Neural cell (in vitro differentiated cells): ENCODE data around the gene LRMDA. TPM values are rescaled to one million over a fixed set of nuclear protein-coding genes. Genes with fewer than 3 reads are reported as not detected.

Experiments
- H2AFZ ChIP-seq: fragments of 200-600, 300-800 bp; sonication (generic), shearing (Covaris generic); 2 replicates; pipeline ENCODE4 v1.6.0; 2014; ENCODE audit warnings: low read depth, mild to moderate bottlenecking, antibody characterized with exemption, low read length, moderate library complexity
- H3F3A ChIP-seq: fragments of 200-600 bp; shearing (Covaris generic); 2 replicates; pipeline ENCODE4 v1.6.1; 2016; ENCODE audit warnings: mild to moderate bottlenecking, moderate library complexity, mixed read lengths, antibody characterized with exemption, low read length; ENCODE audit not compliant: insufficient read depth, poor library complexity, severe bottlenecking
- H3K27ac ChIP-seq: fragments of 200-600, 300-800 bp; sonication (generic), shearing (Covaris generic); 2 replicates; pipeline ENCODE4 v1.5.1; 2014; ENCODE audit warnings: mild to moderate bottlenecking, low read length, moderate library complexity
- H3K27me3 ChIP-seq: fragments of 300-800, 200-600 bp; sonication (generic), shearing (Covaris generic); 2 replicates; pipeline ENCODE4 v1.6.0; 2014; ENCODE audit warnings: mild to moderate bottlenecking, low read depth, low read length, moderate library complexity; ENCODE audit not compliant: insufficient read depth
- H3K36me3 ChIP-seq: fragments of 300-800, 200-600 bp; sonication (generic), shearing (Covaris generic); 2 replicates; pipeline ENCODE4 v1.5.1; 2014; ENCODE audit warnings: mild to moderate bottlenecking, antibody characterized with exemption, low read length, moderate library complexity; ENCODE audit not compliant: insufficient read depth
- H3K4me2 ChIP-seq: fragments of 300-800, 200-600 bp; sonication (generic), shearing (Covaris generic); 2 replicates; pipeline ENCODE4 v1.6.0; 2014; ENCODE audit warnings: mild to moderate bottlenecking, low read length
- H3K4me3 ChIP-seq: fragments of 300-800, 200-600 bp; sonication (generic), shearing (Covaris generic); 2 replicates; pipeline ENCODE4 v1.5.1; 2014; ENCODE audit warnings: mild to moderate bottlenecking, low read length, moderate library complexity
- H3K79me2 ChIP-seq: fragments of 200-600 bp; shearing (Covaris generic); replicated peaks from 2 replicates; pipeline ENCODE4 v1.6.0; 2014; ENCODE audit warnings: mild to moderate bottlenecking, low read length, moderate library complexity; ENCODE audit not compliant: insufficient read depth
- H3K9ac ChIP-seq: fragments of 300-800, 200-600 bp; sonication (generic), shearing (Covaris generic); 2 replicates; pipeline ENCODE4 v1.6.1; 2016; ENCODE audit warnings: mild to moderate bottlenecking, low read length, mixed read lengths
- H3K9me2 ChIP-seq: fragments of 200-600 bp; shearing (Covaris generic); 2 replicates; pipeline ENCODE4 v1.6.1; 2016; ENCODE audit warnings: mild to moderate bottlenecking, low read length, mixed read lengths; ENCODE audit not compliant: insufficient read depth
- H3K9me3 ChIP-seq: fragments of 200-600, 300-800 bp; sonication (generic), shearing (Covaris generic); 2 replicates; pipeline ENCODE4 v1.6.1; 2016; ENCODE audit warnings: mild to moderate bottlenecking, mixed run types, low read length, moderate library complexity, mixed read lengths
- H4K20me1 ChIP-seq: fragments of 200-600 bp; shearing (Covaris generic); 2 replicates; pipeline ENCODE4 v1.6.1; 2016; ENCODE audit warnings: mild to moderate bottlenecking, mixed run types; ENCODE audit not compliant: insufficient read depth
- EP300 ChIP-seq: fragments of 450-650 bp; conservative IDR thresholded peaks from 2 replicates; pipeline ENCODE4 v1.6.1; 2014; ENCODE audit warnings: antibody characterized with exemption, mild to moderate bottlenecking, moderate library complexity; ENCODE audit not compliant: poor library complexity, severe bottlenecking
- EZH2 ChIP-seq: fragments of 200-600, 300-800 bp; shearing (Covaris generic), sonication (generic); IDR thresholded peaks from 2 replicates; pipeline ENCODE4 v1.6.1; 2014; ENCODE audit warnings: antibody characterized with exemption, low read length, borderline replicate concordance, mild to moderate bottlenecking; ENCODE audit not compliant: insufficient read depth, poor library complexity, severe bottlenecking
- MXI1 ChIP-seq: fragments of 450-650 bp; conservative IDR thresholded peaks from 2 replicates; pipeline ENCODE4 v1.6.1; 2014; ENCODE audit warnings: antibody characterized with exemption, mild to moderate bottlenecking; ENCODE audit not compliant: poor library complexity, severe bottlenecking
- POLR2AphosphoS5 ChIP-seq: IDR thresholded peaks from 2 replicates; pipeline ENCODE4 v1.6.1; 2012
- RAD21 ChIP-seq: fragments of 450-650 bp; conservative IDR thresholded peaks from 2 replicates; pipeline ENCODE4 v1.6.1; 2014; ENCODE audit warnings: antibody characterized with exemption, mild to moderate bottlenecking, moderate library complexity
- REST ChIP-seq: IDR thresholded peaks from 2 replicates; pipeline ENCODE4 v1.6.1; 2012; ENCODE audit warnings: borderline replicate concordance
- SMC3 ChIP-seq: fragments of 450-650 bp; conservative IDR thresholded peaks from 2 replicates; pipeline ENCODE4 v1.6.1; 2014; ENCODE audit warnings: antibody characterized with exemption, mild to moderate bottlenecking, moderate library complexity; ENCODE audit not compliant: poor library complexity
- TAF1 ChIP-seq: IDR thresholded peaks from 2 replicates; pipeline ENCODE4 v1.6.1; 2012; ENCODE audit warnings: low read depth
- polyA plus RNA-seq: library from polyadenylated mRNA; depleted of rRNA; stranded (reverse); fragments of >200 nt; gene quantifications from 2 replicates; pipeline ENCODE4 v1.2.3, GENCODE V29; 2014
- TF ChIP-seq, protein P1 (sequence below): fragments of 450-650 bp; IDR thresholded peaks from 2 replicates; pipeline ENCODE4 v1.5.1; 2014; ENCODE audit warnings: antibody characterized with exemption, mild to moderate bottlenecking, moderate library complexity; ENCODE audit not compliant: poor library complexity, severe bottlenecking

LRMDA gene
- polyA plus RNA-seq, 1 donor from 2014 or later = 5.6 TPM

- H3K36me3 ChIP-seq = no peaks in the 10 kb centered on the region
- H2AFZ ChIP-seq = no peak overlapping the region
- H3K27ac ChIP-seq = no peak overlapping the region
- H3K9me3 ChIP-seq = no peaks in the 10 kb centered on the region
- H3K4me2 ChIP-seq = no peak overlapping the region
- H3K79me2 ChIP-seq = no peaks in the 10 kb centered on the region
- no peaks in the 10 kb centered on the region for H3K27me3 ChIP-seq
- no peak overlapping the region for H3K4me3 ChIP-seq
- no peaks in the 10 kb centered on the region for H3K9me2 ChIP-seq
- TF ChIP-seq, protein P1, sequence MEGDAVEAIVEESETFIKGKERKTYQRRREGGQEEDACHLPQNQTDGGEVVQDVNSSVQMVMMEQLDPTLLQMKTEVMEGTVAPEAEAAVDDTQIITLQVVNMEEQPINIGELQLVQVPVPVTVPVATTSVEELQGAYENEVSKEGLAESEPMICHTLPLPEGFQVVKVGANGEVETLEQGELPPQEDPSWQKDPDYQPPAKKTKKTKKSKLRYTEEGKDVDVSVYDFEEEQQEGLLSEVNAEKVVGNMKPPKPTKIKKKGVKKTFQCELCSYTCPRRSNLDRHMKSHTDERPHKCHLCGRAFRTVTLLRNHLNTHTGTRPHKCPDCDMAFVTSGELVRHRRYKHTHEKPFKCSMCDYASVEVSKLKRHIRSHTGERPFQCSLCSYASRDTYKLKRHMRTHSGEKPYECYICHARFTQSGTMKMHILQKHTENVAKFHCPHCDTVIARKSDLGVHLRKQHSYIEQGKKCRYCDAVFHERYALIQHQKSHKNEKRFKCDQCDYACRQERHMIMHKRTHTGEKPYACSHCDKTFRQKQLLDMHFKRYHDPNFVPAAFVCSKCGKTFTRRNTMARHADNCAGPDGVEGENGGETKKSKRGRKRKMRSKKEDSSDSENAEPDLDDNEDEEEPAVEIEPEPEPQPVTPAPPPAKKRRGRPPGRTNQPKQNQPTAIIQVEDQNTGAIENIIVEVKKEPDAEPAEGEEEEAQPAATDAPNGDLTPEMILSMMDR = no peak
- TF ChIP-seq POLR2AphosphoS5 = no peak
- TF ChIP-seq EP300 = no peak
- TF ChIP-seq EZH2 = no peak
- no peak for TF ChIP-seq TAF1
- no peak for TF ChIP-seq REST
- no peak for TF ChIP-seq MXI1
- TF ChIP-seq RAD21 = no peak
- TF ChIP-seq SMC3 = no peak
- no peak overlapping the region for H3K9ac ChIP-seq
- H3F3A ChIP-seq = no peaks in the 10 kb centered on the region
- H4K20me1 ChIP-seq = no peaks in the 10 kb centered on the region
Observed at GRCh38 chr10:75492173-75492925, 60.9 kb downstream of the LRMDA start.

DNA sequence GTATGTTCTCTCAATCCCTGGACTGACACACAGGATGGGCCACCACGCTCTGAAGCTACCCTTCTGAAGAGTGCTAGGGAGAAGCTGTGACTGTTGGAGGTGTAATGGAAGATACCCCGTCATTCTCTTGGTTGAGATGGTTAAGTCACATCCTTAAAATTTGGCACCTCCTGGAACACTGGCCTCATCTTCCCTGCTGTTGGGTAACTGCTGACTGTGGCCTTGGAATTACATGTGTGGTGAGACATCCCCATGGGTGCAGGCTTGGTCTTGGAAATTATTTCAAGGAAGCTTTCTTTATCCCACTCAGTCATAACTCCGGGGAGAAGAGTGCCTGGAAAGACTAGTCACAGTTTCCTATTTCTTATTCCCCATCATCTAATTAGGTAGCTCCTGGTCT is 62.0 kb downstream of the LRMDA start:
- Histone ChIP-seq H3K27ac (no peak overlapping the region), H3K79me2 (no peaks in the 10 kb centered on the region), H4K20me1 (no peaks in the 10 kb centered on the region), H3K4me2 (no peak overlapping the region), H3K9ac (no peak overlapping the region), H3K9me2 (no peaks in the 10 kb centered on the region), H3F3A (no peaks in the 10 kb centered on the region), H3K36me3 (no peaks in the 10 kb centered on the region), H3K27me3 (no peaks in the 10 kb centered on the region), H2AFZ (no peak overlapping the region), H3K9me3 (no peaks in the 10 kb centered on the region), H3K4me3 (no peak overlapping the region)
- no peak for TF ChIP-seq SMC3
- TF ChIP-seq, protein P1 = no peak
- no peak for TF ChIP-seq EZH2
- no peak for TF ChIP-seq POLR2AphosphoS5
- no peak for TF ChIP-seq REST
